Keratinocyte (primary cell): ENCODE data around the gene VRTN.

Source experiments
- CTCF ChIP-seq, 3 experiments: IDR thresholded peaks in 1 of 3; conservative IDR thresholded peaks in 1 of 3; optimal IDR thresholded peaks in 1 of 3; 2 replicates in 2 of 3; 3 replicates in 1 of 3; pipeline versions ENCODE3 to v1.5.1; 2011; ENCODE audit warnings: low read length in 3 of 3, mild to moderate bottlenecking in 3 of 3, moderate library complexity in 2 of 3, control low read depth in 1 of 3, inconsistent platforms in 1 of 3; ENCODE audit not compliant: insufficient read depth in 2 of 3; ENCODE audit errors: extremely low read depth in 1 of 3
- EZH2 ChIP-seq: IDR thresholded peaks from one replicate; pipeline ENCODE4 v1.6.1; 2012; ENCODE audit warnings: inconsistent platforms, mild to moderate bottlenecking, low read length, moderate library complexity

- no peak for TF ChIP-seq CTCF (optimal IDR thresholded peaks at IDR 0.05 in 1 of 3, IDR thresholded peaks at IDR 0.05 in 1 of 3, conservative IDR thresholded peaks at IDR 0.05 in 1 of 3; ENCODE audit: extremely low read depth in 1 of 3, insufficient read depth in 2 of 3, low read length in 3 of 3)
- no peak for TF ChIP-seq EZH2
Observed at GRCh38 chr14:74389980-74390379, 41.7 kb downstream of the VRTN start.
